NCI-H526 (cell line): ENCODE measurements around the gene ANXA4.
A peak's percentile ranks its signal among the peaks of the same experiment; 100 is the strongest.

ENCODE experiments used
- DNase-seq, 2 experiments: peaks; one replicate each; lab custom pipeline; 2025; lab: John Stamatoyannopoulos, UW

ANXA4 gene

GRCh38 chr2:69741575-69742321, at the start of gene ANXA4:
Gene ANXA4 (plus strand): TSS chr2:69742134. CDS start chr2:69781566, 39,432 bp downstream.
- DNase-seq, result peak; percentile 70 to 91

GRCh38 chr2:69692424-69692823, 49.5 kb upstream of the ANXA4 start:
- DNase-seq, result no peak

- DNase-seq, result no peak
Observed at GRCh38 chr2:69693059-69693774, 48.7 kb upstream of the ANXA4 start.

GRCh38 chr2:69693775-69694450, 48.0 kb upstream of the ANXA4 start:
- no peak for DNase-seq

GRCh38 chr2:69694894-69695849, 46.8 kb upstream of the ANXA4 start:
- DNase-seq, result no peak

- DNase-seq, result no peak
Observed at GRCh38 chr2:69695850-69696216, 46.1 kb upstream of the ANXA4 start.

- no peak for DNase-seq
Observed at GRCh38 chr2:69700381-69700780, 41.6 kb upstream of the ANXA4 start.

- no peak for DNase-seq
Observed at GRCh38 chr2:69701100-69701945, 40.6 kb upstream of the ANXA4 start.

GRCh38 chr2:69703189-69703588, 38.7 kb upstream of the ANXA4 start:
- DNase-seq, result no peak

- DNase-seq, result no peak
Observed at GRCh38 chr2:69704446-69704845, 37.5 kb upstream of the ANXA4 start.

GRCh38 chr2:69709290-69709689, 32.6 kb upstream of the ANXA4 start:
- DNase-seq, result no peak

GRCh38 chr2:69711971-69712370, 30.0 kb upstream of the ANXA4 start:
- no peak for DNase-seq

GRCh38 chr2:69714024-69714423, 27.9 kb upstream of the ANXA4 start:
- no peak for DNase-seq

- peak; percentile 53 to 88 for DNase-seq
Observed at GRCh38 chr2:69714539-69715220, 27.3 kb upstream of the ANXA4 start.

GRCh38 chr2:69715964-69716363, 26.0 kb upstream of the ANXA4 start:
- no peak for DNase-seq

- no peak for DNase-seq
Observed at GRCh38 chr2:69716555-69717120, 25.3 kb upstream of the ANXA4 start.

GRCh38 chr2:69717186-69717585, 24.7 kb upstream of the ANXA4 start:
- DNase-seq, result no peak

GRCh38 chr2:69717861-69718273, 24.1 kb upstream of the ANXA4 start:
- DNase-seq, result no peak

- DNase-seq, result no peak
Observed at GRCh38 chr2:69718338-69718965, 23.5 kb upstream of the ANXA4 start.
